Measurements from ENCODE around the gene ABLIM1. TPM values are rescaled to one million over a fixed set of nuclear protein-coding genes. Genes with fewer than 3 reads are reported as not detected.

ABLIM1 gene
- total RNA-seq, 6 experiments from 2014 or later = 38.8 to 76.5 (median 50.6) TPM

GRCh38 chr10:114534571-114534981 is 123.5 kb downstream of the ABLIM1 start:
- intact Hi-C loops (cut with DNase I) = no loop called here
- H3K27ac ChIP-seq = no peak overlapping the region
- TF ChIP-seq CTCF (IDR thresholded peaks at IDR 0.05) = no peak
- no peak for TF ChIP-seq POLR2A (IDR thresholded peaks at IDR 0.05)
- H3K27me3 ChIP-seq = no peaks in the 10 kb centered on the region
- DNase-seq (no peak), ATAC-seq (peak in 2 of 4 donors; percentile 16 to 45)
- no peak overlapping the region for H3K4me3 ChIP-seq
- H3K4me1 ChIP-seq = no peaks in the 10 kb centered on the region
- WGBS (ENCODE audit: insufficient coverage, low coverage, low lambda C conversion rate, missing lambda C conversion rate) = 70% methylated on average over 6 of the region's 6 CpGs
- H3K36me3 ChIP-seq = peaks cover 0 to 2% (median 0%) of the 10 kb centered on the region in 4 donors
- no peaks in the 10 kb centered on the region for H3K9me3 ChIP-seq

GRCh38 chr10:114532226-114532625 is 125.8 kb downstream of the ABLIM1 start:
- Histone ChIP-seq H3K4me3 (no peak overlapping the region), H3K27me3 (no peaks in the 10 kb centered on the region), H3K27ac (no peak overlapping the region), H3K36me3 (peaks cover 0 to 2% (median 0%) of the 10 kb centered on the region in 4 donors), H3K9me3 (no peaks in the 10 kb centered on the region), H3K4me1 (peaks cover 0 to 4% (median 2%) of the 10 kb centered on the region in 4 donors)
- intact Hi-C loops (cut with DNase I) = no loop called here
- no peak for DNase-seq
- TF ChIP-seq CTCF (IDR thresholded peaks at IDR 0.05) = no peak
- no peak for TF ChIP-seq POLR2A (IDR thresholded peaks at IDR 0.05)
- WGBS (ENCODE audit: insufficient coverage, low coverage, low lambda C conversion rate, missing lambda C conversion rate) = 84% methylated on average over 3 of the region's 5 CpGs
- no peak for ATAC-seq

- peak overlapping the region; percentile 62 to 84 (median 74) for H3K27ac ChIP-seq
- DNase-seq (peak; percentile 70 to 83 (median 79)), ATAC-seq (peak; percentile 87 to 95 (median 92))
- TF ChIP-seq CTCF (IDR thresholded peaks at IDR 0.05) (no peak), POLR2A (IDR thresholded peaks at IDR 0.05) (peak; percentile 80)
- H3K27me3 ChIP-seq = no peaks in the 10 kb centered on the region
- intact Hi-C loops (cut with DNase I) = no loop called here
- WGBS (ENCODE audit: insufficient coverage, low coverage, low lambda C conversion rate, missing lambda C conversion rate) = under 1% methylated on average over 22 of the region's 24 CpGs
- H3K9me3 ChIP-seq = no peaks in the 10 kb centered on the region
- H3K4me1 ChIP-seq = peaks cover 0 to 36% (median 12%) of the 10 kb centered on the region in 4 donors
- no peaks in the 10 kb centered on the region for H3K36me3 ChIP-seq
- peak overlapping the region; percentile 25 to 49 (median 33) for H3K4me3 ChIP-seq
These were observed 131.4 kb downstream of the ABLIM1 start for GRCh38 chr10:114526504-114527238.

GRCh38 chr10:114526126-114526503 is 132.0 kb downstream of the ABLIM1 start:
- Histone ChIP-seq H3K27me3 (no peaks in the 10 kb centered on the region), H3K4me1 (peaks cover 0 to 36% (median 12%) of the 10 kb centered on the region in 4 donors), H3K27ac (peak overlapping the region; percentile 62 to 84 (median 74)), H3K9me3 (no peaks in the 10 kb centered on the region), H3K36me3 (no peaks in the 10 kb centered on the region), H3K4me3 (peak overlapping the region; percentile 25 to 49 (median 33))
- no peak for TF ChIP-seq POLR2A (IDR thresholded peaks at IDR 0.05)
- TF ChIP-seq CTCF (IDR thresholded peaks at IDR 0.05) = no peak
- DNase-seq (no peak), ATAC-seq (peak; percentile 43 to 58 (median 54))
- 2% methylated on average over 5 of the region's 5 CpGs for WGBS (ENCODE audit: insufficient coverage, low coverage, low lambda C conversion rate, missing lambda C conversion rate)
- intact Hi-C loops (cut with DNase I) = no loop called here
